ENCODE measurements around the gene SLC2A3. TPM values are rescaled to one million over a fixed set of nuclear protein-coding genes. Genes with fewer than 3 reads are reported as not detected.

Gene SLC2A3
- total and polyA plus RNA-seq, 2 of the 13 experiments (the other 11 are each of a cell fraction or from before 2014, with no cell fraction given) = 39.3 to 580 TPM

DNA sequence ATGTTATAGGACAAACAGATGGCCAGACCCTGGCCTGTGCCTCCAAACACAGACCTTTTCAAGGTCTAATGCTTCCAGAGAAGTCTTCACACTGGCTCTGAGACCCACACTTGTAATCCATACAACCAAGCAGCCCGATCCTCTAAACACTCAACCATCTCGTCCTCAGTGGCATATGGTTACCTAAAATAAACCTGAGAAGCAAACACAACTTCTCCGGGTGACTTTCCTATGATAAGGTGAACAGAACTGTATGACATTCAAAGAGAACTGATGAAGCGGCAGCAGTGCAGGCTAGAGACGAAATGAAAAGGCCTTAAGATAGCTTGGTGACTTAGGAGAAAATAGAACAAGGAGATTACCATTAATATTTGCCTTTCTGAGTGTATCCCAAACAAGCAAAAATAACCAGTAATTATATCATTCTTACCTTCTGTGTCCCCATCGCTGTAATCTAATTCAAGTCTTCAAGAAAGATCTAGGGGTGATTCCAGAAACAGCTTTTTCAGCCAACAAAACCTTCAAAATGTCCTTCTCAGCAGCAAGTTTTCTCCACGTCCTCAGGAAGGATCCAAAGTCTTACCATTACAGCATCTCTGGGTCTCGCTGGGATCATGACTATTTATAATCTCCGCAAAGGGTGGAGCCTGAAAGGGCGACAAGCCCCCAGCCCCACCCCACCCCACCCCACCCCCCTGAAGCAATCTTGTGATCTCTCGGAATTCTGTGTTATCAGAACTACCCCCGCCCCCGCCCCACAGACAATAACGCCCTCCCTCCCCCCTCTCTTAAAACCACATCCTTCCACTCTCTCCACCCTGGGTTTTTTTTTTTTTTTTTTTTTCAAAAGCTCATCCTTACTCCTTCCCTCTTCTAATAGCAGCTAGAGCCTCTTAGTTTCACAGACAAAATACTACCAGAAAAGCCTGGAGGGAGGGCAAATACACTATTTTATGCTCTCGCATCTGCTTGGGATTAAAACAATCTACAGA, at the start of gene SLC2A3 (continued):
- TF ChIP-seq ZBED4 (CRISPR knock-in tag; IDR thresholded peaks at IDR 0.05; ENCODE audit: borderline replicate concordance) (no peak), YEATS4 (CRISPR knock-in tag; IDR thresholded peaks at IDR 0.05; ENCODE audit: borderline replicate concordance) (0 out of 2 replicates have a peak, but pooled peaks have one; percentile 27), CCAR2 (optimal IDR thresholded peaks at IDR 0.05; ENCODE audit: low read depth, low read length) (no peak), ZNF441 (CRISPR knock-in tag; IDR thresholded peaks at IDR 0.05; ENCODE audit: borderline replicate concordance) (no peak), KDM4B (CRISPR knock-in tag; IDR thresholded peaks at IDR 0.05) (no peak), ZC3H4 (CRISPR knock-in tag; IDR thresholded peaks at IDR 0.05; ENCODE audit: borderline replicate concordance) (no peak), TBP (CRISPR knock-in tag; IDR thresholded peaks at IDR 0.05) (no peak), GABPA (IDR thresholded peaks at IDR 0.05; ENCODE audit: low read depth, low read length) (no peak), GABPA (CRISPR knock-in tag; IDR thresholded peaks at IDR 0.05; ENCODE audit: low read depth) (no peak), REST (IDR thresholded peaks at IDR 0.05; ENCODE audit: borderline replicate concordance in 1 of 2, low read depth in 1 of 2, low read length in 2 of 2) (peak in 1 of 2 experiments; percentile 57; a peak in 1 of 4 replicates), ZNF7 (CRISPR knock-in tag; IDR thresholded peaks at IDR 0.05) (no peak), ZNF788 (CRISPR knock-in tag; IDR thresholded peaks at IDR 0.05; ENCODE audit: borderline replicate concordance) (no peak), MEIS2 (CRISPR knock-in tag; IDR thresholded peaks at IDR 0.05) (no peak), ZNF720 (CRISPR knock-in tag; IDR thresholded peaks at IDR 0.05) (no peak), ZBTB7B (CRISPR knock-in tag; IDR thresholded peaks at IDR 0.05) (0 out of 2 replicates have a peak, but pooled peaks have one; percentile 15), ZNF468 (CRISPR knock-in tag; IDR thresholded peaks at IDR 0.05) (no peak), TOE1 (CRISPR knock-in tag; IDR thresholded peaks at IDR 0.05) (no peak), MXD4 (CRISPR knock-in tag; IDR thresholded peaks at IDR 0.05) (no peak), KDM3A (CRISPR knock-in tag; IDR thresholded peaks at IDR 0.05; ENCODE audit: low read depth) (no peak), ZNF24 (IDR thresholded peaks at IDR 0.05) (no peak), ZNF577 (CRISPR knock-in tag; IDR thresholded peaks at IDR 0.05; ENCODE audit: borderline replicate concordance, low read depth) (no peak)
- TF ChIP-seq, protein P1, sequence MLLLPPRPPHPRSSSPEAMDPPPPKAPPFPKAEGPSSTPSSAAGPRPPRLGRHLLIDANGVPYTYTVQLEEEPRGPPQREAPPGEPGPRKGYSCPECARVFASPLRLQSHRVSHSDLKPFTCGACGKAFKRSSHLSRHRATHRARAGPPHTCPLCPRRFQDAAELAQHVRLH (CRISPR knock-in tag; IDR thresholded peaks at IDR 0.05; ENCODE audit: borderline replicate concordance, low read depth) = no peak
- TF ChIP-seq, protein P2, sequence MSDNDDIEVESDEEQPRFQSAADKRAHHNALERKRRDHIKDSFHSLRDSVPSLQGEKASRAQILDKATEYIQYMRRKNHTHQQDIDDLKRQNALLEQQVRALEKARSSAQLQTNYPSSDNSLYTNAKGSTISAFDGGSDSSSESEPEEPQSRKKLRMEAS (IDR thresholded peaks at IDR 0.05) = no peak
